Activated T-cell treated with anti-CD3 and anti-CD28 coated beads, Interleukin-2, amount 50 U/mL, for 4 hours (primary cell): ENCODE data around the gene CYP21A2. TPM values are rescaled to one million over a fixed set of nuclear protein-coding genes. Genes with fewer than 3 reads are reported as not detected.
"Not testable (repeated sequence)": the region's sequence is repeated elsewhere in the genome, so short reads cannot be mapped to it uniquely, and the experiment has no call there.

ENCODE experiments used
- ATAC-seq, 2 donors: fragments of 200-7000 bp; cut with Tn5 transposase; one replicate each; pipeline ENCODE4 v1.10.0; 2021
- DNase-seq: peaks from one replicate; pipeline ENCODE4 v3.0.0-alpha.2; 2020
- H3K27me3 Mint-ChIP-seq: one replicate; pipeline ENCODE4 v1.8.0; 2021; ENCODE audit warnings: low read depth, mixed read lengths
- H3K36me3 Mint-ChIP-seq: one replicate; pipeline ENCODE4 v1.8.0; 2022; ENCODE audit warnings: mixed read lengths; ENCODE audit not compliant: insufficient read depth
- H3K4me1 Mint-ChIP-seq: one replicate; pipeline ENCODE4 v1.8.0; 2021; ENCODE audit warnings: low read depth, mixed read lengths
- H3K4me3 Mint-ChIP-seq: one replicate; pipeline ENCODE4 v1.8.0; 2021; ENCODE audit warnings: mild to moderate bottlenecking, moderate library complexity, mixed read lengths
- H3K9me3 Mint-ChIP-seq: one replicate; pipeline ENCODE4 v1.8.0; 2021; ENCODE audit warnings: mixed read lengths
- total RNA-seq, 3 donors: library from RNA; stranded (reverse); gene quantifications; one replicate each; pipeline ENCODE4 v1.2.1, GENCODE V29; 2021

The CYP21A2 gene
- total RNA-seq, 3 donors from 2014 or later, result 0.74 to 1.0 (median 0.84) TPM

- not testable (repeated sequence) for H3K4me3 Mint-ChIP-seq, H3K9me3 Mint-ChIP-seq, H3K27me3 Mint-ChIP-seq, ATAC-seq, H3K4me1 Mint-ChIP-seq, DNase-seq, H3K36me3 Mint-ChIP-seq
Observed at GRCh38 chr6:32010856-32011530, 27.2 kb upstream of the CYP21A2 start.

- not testable (repeated sequence) for H3K4me3 Mint-ChIP-seq, H3K4me1 Mint-ChIP-seq, DNase-seq, H3K9me3 Mint-ChIP-seq, H3K36me3 Mint-ChIP-seq, ATAC-seq, H3K27me3 Mint-ChIP-seq
Observed at GRCh38 chr6:32012941-32013617, 25.1 kb upstream of the CYP21A2 start.

- not testable (repeated sequence) for H3K9me3 Mint-ChIP-seq, H3K36me3 Mint-ChIP-seq, H3K4me1 Mint-ChIP-seq, H3K27me3 Mint-ChIP-seq, ATAC-seq, H3K4me3 Mint-ChIP-seq, DNase-seq
Observed at GRCh38 chr6:32013738-32014137, 24.5 kb upstream of the CYP21A2 start.

- H3K9me3 Mint-ChIP-seq, H3K4me1 Mint-ChIP-seq, H3K4me3 Mint-ChIP-seq, H3K27me3 Mint-ChIP-seq, H3K36me3 Mint-ChIP-seq, DNase-seq, ATAC-seq: not testable (repeated sequence)
Observed at GRCh38 chr6:32014547-32014946, 23.7 kb upstream of the CYP21A2 start, which contains the start of gene C4B. Gene C4B (plus strand): TSS chr6:32014795. CDS start chr6:32014846, 51 bp downstream.

GRCh38 chr6:32022100-32022499 lies 16.1 kb upstream of the CYP21A2 start:
- H3K27me3 Mint-ChIP-seq, ATAC-seq, DNase-seq, H3K36me3 Mint-ChIP-seq, H3K4me1 Mint-ChIP-seq, H3K9me3 Mint-ChIP-seq, H3K4me3 Mint-ChIP-seq: not testable (repeated sequence)

GRCh38 chr6:32028631-32029030 lies 9.6 kb upstream of the CYP21A2 start:
- H3K4me1 Mint-ChIP-seq, H3K27me3 Mint-ChIP-seq, ATAC-seq, H3K36me3 Mint-ChIP-seq, H3K4me3 Mint-ChIP-seq, DNase-seq, H3K9me3 Mint-ChIP-seq: not testable (repeated sequence)

- H3K36me3 Mint-ChIP-seq, H3K27me3 Mint-ChIP-seq, H3K9me3 Mint-ChIP-seq, H3K4me3 Mint-ChIP-seq, DNase-seq, H3K4me1 Mint-ChIP-seq, ATAC-seq: not testable (repeated sequence)
Observed at GRCh38 chr6:32029553-32029952, 8.7 kb upstream of the CYP21A2 start.

GRCh38 chr6:32035283-32036013 lies 2.8 kb upstream of the CYP21A2 start:
- not testable (repeated sequence) for H3K4me3 Mint-ChIP-seq, H3K9me3 Mint-ChIP-seq, ATAC-seq, DNase-seq, H3K36me3 Mint-ChIP-seq, H3K27me3 Mint-ChIP-seq, H3K4me1 Mint-ChIP-seq

- not testable (repeated sequence) for H3K4me3 Mint-ChIP-seq, ATAC-seq, H3K36me3 Mint-ChIP-seq, H3K9me3 Mint-ChIP-seq, H3K4me1 Mint-ChIP-seq, DNase-seq, H3K27me3 Mint-ChIP-seq
Observed at GRCh38 chr6:32037136-32037535, 1.1 kb upstream of the CYP21A2 start.

GRCh38 chr6:32038878-32039277 lies 663 bp downstream of the CYP21A2 start:
- H3K4me3 Mint-ChIP-seq, H3K4me1 Mint-ChIP-seq, H3K36me3 Mint-ChIP-seq, ATAC-seq, H3K9me3 Mint-ChIP-seq, DNase-seq, H3K27me3 Mint-ChIP-seq: not testable (repeated sequence)

- H3K4me3 Mint-ChIP-seq, H3K9me3 Mint-ChIP-seq, H3K4me1 Mint-ChIP-seq, H3K27me3 Mint-ChIP-seq, DNase-seq, H3K36me3 Mint-ChIP-seq, ATAC-seq: not testable (repeated sequence)
Observed at GRCh38 chr6:32039321-32040274, 1.4 kb downstream of the CYP21A2 start.

- not testable (repeated sequence) for H3K36me3 Mint-ChIP-seq, H3K9me3 Mint-ChIP-seq, H3K4me3 Mint-ChIP-seq, DNase-seq, ATAC-seq, H3K4me1 Mint-ChIP-seq, H3K27me3 Mint-ChIP-seq
Observed at GRCh38 chr6:32040299-32041049, 2.3 kb downstream of the CYP21A2 start.

GRCh38 chr6:32041050-32041321 lies 2.8 kb downstream of the CYP21A2 start:
- DNase-seq, H3K4me3 Mint-ChIP-seq, H3K9me3 Mint-ChIP-seq, H3K27me3 Mint-ChIP-seq, ATAC-seq, H3K36me3 Mint-ChIP-seq, H3K4me1 Mint-ChIP-seq: not testable (repeated sequence)
